Karpas-422 (cell line): ENCODE results near the gene HDAC11. TPM values are rescaled to one million over a fixed set of nuclear protein-coding genes. Genes with fewer than 3 reads are reported as not detected.
"Not testable (repeated sequence)": the region's sequence is repeated elsewhere in the genome, so short reads cannot be mapped to it uniquely, and the experiment has no call there.

Experiments
- DNase-seq: peaks from one replicate; pipeline ENCODE4 v3.0.0-alpha.2; 2015
- H2AFZ ChIP-seq: fragments of 200-600 bp; sonication (generic); 2 replicates; pipeline ENCODE4 v1.6.1; 2014; ENCODE audit warnings: antibody characterized with exemption, low read length, mixed read lengths
- H3K27ac ChIP-seq: fragments of 200-600 bp; sonication (generic); 2 replicates; pipeline ENCODE4 v1.5.1; 2014; ENCODE audit warnings: mild to moderate bottlenecking, low read length, moderate library complexity
- H3K27me3 ChIP-seq: fragments of 200-600 bp; sonication (generic); 2 replicates; pipeline ENCODE4 v1.6.1; 2014; ENCODE audit warnings: low read length, mixed read lengths
- H3K36me3 ChIP-seq: fragments of 200-600 bp; sonication (generic); 2 replicates; pipeline ENCODE4 v1.6.1; 2014; ENCODE audit warnings: low read length, mixed read lengths; ENCODE audit not compliant: insufficient read depth
- H3K4me1 ChIP-seq: fragments of 200-600 bp; sonication (generic); 2 replicates; pipeline ENCODE4 v1.6.1; 2014; ENCODE audit warnings: mild to moderate bottlenecking, low read length, mixed read lengths
- H3K4me2 ChIP-seq: fragments of 200-600 bp; sonication (generic); 2 replicates; pipeline ENCODE4 v1.6.1; 2014; ENCODE audit warnings: low read length, low read depth, mild to moderate bottlenecking; ENCODE audit not compliant: poor library complexity, severe bottlenecking
- H3K4me3 ChIP-seq: fragments of 200-600 bp; sonication (generic); 2 replicates; pipeline ENCODE4 v1.5.1; 2014; ENCODE audit warnings: mild to moderate bottlenecking, antibody characterized with exemption, low read length, mixed read lengths
- H3K79me2 ChIP-seq: fragments of 200-600 bp; sonication (generic); 2 replicates; pipeline ENCODE4 v1.6.1; 2014; ENCODE audit warnings: mild to moderate bottlenecking, low read length, mixed read lengths
- H3K9ac ChIP-seq: fragments of 200-600 bp; sonication (generic); 2 replicates; pipeline ENCODE4 v1.6.0; 2014; ENCODE audit warnings: low read length
- H3K9me2 ChIP-seq: fragments of 200-600 bp; sonication (generic), shearing (Covaris generic); replicated peaks from 2 replicates; pipeline ENCODE4 v1.6.0; 2014; ENCODE audit warnings: mild to moderate bottlenecking, low read length, moderate library complexity; ENCODE audit not compliant: insufficient read depth
- H3K9me3 ChIP-seq: fragments of 300-700, 200-600 bp; sonication (generic); 2 replicates; pipeline ENCODE4 v1.6.1; 2014; ENCODE audit warnings: low read length, mixed read lengths
- H4K20me1 ChIP-seq: fragments of 200-600 bp; sonication (generic); 2 replicates; pipeline ENCODE4 v1.6.1; 2014; ENCODE audit warnings: mild to moderate bottlenecking, antibody characterized with exemption, low read length, low read depth; ENCODE audit not compliant: insufficient read depth
- total RNA-seq: library from RNA; depleted of rRNA; stranded (reverse); fragments of >200 nt; shearing (Covaris generic); gene quantifications from 2 replicates; pipeline ENCODE4 v1.2.3, GENCODE V29; 2014; ENCODE audit warnings: low replicate concordance

The HDAC11 gene
- total RNA-seq, 1 experiment from 2014 or later = 1.6 TPM

DNA sequence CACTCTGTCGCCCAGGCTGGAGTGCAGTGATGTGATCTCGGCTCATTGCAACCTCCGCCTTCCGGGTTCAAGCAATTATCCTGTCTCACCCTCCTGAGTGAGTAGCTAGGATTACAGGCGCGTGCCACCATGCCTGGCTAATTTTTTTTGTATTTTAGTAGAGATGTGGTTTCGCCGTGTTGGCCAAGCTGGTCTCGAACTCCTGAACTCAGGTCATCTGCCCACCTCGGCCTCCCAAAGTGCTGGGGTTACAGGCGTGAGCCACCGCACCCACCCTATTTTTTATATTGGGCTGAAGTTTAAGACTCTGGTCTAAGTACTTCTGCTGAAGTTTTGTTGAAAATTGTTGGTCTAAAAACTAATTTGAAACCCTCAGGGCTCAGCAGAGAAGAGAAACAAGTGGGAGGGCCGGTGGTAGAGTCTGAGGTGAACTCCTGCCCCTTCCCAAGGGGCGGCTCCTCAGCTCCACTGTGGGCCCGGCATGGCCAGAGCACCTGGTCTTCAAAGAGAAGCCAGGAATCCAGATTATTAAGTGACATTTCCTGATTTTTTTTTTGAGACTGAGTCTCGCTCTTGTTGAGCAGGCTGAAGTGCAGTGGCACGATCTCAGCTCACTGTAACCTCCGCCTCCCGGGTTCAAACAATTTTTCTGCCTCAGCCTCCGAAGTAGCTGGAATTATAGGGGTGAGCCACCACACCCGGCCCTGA, 4.0 kb downstream of the HDAC11 start:
- H2AFZ ChIP-seq = no peak overlapping the region
- 0 out of 2 replicates have a peak, but pooled peaks cover 6% of the 10 kb centered on the region for H4K20me1 ChIP-seq
- H3K4me2 ChIP-seq = no peak overlapping the region
- no peaks in the 10 kb centered on the region for H3K9me2 ChIP-seq
- no peak overlapping the region for H3K9ac ChIP-seq
- no peak overlapping the region for H3K4me3 ChIP-seq
- no peaks in the 10 kb centered on the region for H3K9me3 ChIP-seq
- H3K4me1 ChIP-seq = peaks cover 16% of the 10 kb centered on the region
- no peak for DNase-seq
- H3K27ac ChIP-seq = no peak overlapping the region
- no peaks in the 10 kb centered on the region for H3K36me3 ChIP-seq
- no peaks in the 10 kb centered on the region for H3K27me3 ChIP-seq
- H3K79me2 ChIP-seq = no peaks in the 10 kb centered on the region

DNA sequence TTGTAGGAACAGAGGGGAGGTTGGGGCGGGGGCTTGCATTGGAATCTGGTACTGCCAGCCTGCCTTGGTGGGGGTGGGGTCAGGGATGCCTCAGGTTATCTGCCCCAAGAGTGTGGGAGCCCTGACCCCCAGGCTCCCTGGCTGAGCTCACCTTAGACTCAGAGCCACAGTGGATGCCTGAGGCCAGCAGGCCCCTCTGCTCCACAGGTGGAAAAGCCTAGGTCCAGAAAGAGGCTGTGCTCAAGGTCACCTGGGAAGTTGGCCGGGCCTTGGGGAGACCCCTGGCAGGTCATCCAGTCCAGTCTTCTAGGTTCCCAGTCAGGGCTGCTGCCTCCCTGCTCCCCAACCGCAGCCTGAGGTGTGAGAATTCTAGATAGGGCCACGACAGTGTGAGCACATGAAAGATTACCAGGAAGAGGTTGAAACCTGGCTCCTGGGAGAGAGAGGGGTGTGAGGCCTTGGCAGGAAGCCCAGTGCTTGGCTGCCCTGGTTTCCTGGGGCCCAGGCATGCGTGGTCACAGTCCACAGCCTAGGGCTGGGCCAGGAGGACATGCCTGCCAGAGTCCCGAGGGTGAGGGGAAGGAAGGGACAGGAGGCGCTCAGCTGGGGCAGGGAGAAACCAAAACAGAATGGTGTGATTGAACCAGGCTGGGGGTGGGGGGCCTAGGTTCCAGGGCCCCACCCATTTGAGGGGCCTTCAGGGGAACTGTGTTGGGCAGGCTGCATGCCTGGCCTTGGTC, 4.9 kb downstream of the HDAC11 start:
- Histone ChIP-seq H3K27ac (no peak overlapping the region), H2AFZ (no peak overlapping the region), H3K9ac (no peak overlapping the region), H3K79me2 (no peaks in the 10 kb centered on the region), H3K9me2 (no peaks in the 10 kb centered on the region), H4K20me1 (0 out of 2 replicates have a peak, but pooled peaks cover 6% of the 10 kb centered on the region), H3K4me2 (no peak overlapping the region), H3K36me3 (no peaks in the 10 kb centered on the region), H3K4me3 (no peak overlapping the region), H3K27me3 (no peaks in the 10 kb centered on the region), H3K9me3 (no peaks in the 10 kb centered on the region), H3K4me1 (peaks cover 9% of the 10 kb centered on the region)
- no peak for DNase-seq

DNA sequence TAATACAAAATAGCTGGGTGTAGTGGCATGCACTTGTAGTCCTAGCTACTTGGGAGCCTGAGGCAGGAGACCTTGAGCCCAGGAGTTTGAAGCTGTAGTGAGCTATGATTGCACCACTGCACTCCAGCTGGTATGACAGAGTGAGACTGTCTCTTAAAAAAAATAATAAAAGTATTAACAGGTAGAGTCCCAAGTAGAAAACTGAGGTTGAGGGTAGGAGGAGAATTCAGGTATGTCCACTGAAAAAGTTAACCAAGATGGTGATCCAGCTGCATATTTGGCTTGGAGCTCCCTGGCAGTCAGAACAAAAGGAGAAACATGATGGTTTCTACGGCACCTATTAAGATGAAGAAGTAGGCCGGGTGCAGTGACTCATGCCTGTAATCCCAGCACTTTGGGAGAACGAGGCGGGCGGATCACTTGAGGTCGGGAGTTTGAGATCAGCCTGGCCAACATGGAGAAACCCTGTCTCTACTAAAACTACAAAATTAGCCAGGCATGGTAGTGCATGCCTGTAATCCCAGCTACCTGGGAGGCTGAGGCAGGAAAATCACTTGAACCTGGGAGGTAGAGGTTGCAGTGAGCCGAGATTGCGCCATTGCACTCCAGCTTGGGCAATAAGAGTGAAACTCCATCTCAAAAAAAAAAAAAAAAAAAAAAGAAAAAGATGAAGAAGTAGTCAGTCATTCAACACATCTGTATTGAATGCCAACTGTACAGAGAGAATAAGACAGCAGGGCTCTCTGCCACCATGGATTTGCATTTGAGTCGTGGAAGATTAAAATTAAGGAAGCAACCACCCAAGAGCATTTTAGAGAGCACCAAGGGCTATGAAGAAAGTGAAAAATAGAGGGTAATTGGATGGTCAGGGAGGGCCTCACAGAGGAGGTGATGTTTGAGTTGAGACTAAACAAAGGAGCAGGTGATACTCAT, 5.8 kb downstream of the HDAC11 start:
- H3K4me1 ChIP-seq, H4K20me1 ChIP-seq, H3K4me2 ChIP-seq, H3K36me3 ChIP-seq, H3K9me2 ChIP-seq, H3K27ac ChIP-seq, H3K9me3 ChIP-seq, H3K9ac ChIP-seq, H3K79me2 ChIP-seq, H3K4me3 ChIP-seq, H3K27me3 ChIP-seq, H2AFZ ChIP-seq: not testable (repeated sequence)
- peak; percentile 58 for DNase-seq

- Histone ChIP-seq H3K79me2 (no peaks in the 10 kb centered on the region), H3K9me2 (no peaks in the 10 kb centered on the region), H3K27ac (no peak overlapping the region), H3K27me3 (no peaks in the 10 kb centered on the region), H3K4me2 (no peak overlapping the region), H3K4me1 (peaks cover 3% of the 10 kb centered on the region; the same call in 1 of the 2 replicates), H3K9me3 (no peaks in the 10 kb centered on the region), H2AFZ (no peak overlapping the region), H3K36me3 (no peaks in the 10 kb centered on the region), H3K9ac (no peak overlapping the region), H4K20me1 (no peaks in the 10 kb centered on the region), H3K4me3 (no peak overlapping the region)
- no peak for DNase-seq
These were observed 7.3 kb downstream of the HDAC11 start for GRCh38 chr3:13487403-13487802.

DNA sequence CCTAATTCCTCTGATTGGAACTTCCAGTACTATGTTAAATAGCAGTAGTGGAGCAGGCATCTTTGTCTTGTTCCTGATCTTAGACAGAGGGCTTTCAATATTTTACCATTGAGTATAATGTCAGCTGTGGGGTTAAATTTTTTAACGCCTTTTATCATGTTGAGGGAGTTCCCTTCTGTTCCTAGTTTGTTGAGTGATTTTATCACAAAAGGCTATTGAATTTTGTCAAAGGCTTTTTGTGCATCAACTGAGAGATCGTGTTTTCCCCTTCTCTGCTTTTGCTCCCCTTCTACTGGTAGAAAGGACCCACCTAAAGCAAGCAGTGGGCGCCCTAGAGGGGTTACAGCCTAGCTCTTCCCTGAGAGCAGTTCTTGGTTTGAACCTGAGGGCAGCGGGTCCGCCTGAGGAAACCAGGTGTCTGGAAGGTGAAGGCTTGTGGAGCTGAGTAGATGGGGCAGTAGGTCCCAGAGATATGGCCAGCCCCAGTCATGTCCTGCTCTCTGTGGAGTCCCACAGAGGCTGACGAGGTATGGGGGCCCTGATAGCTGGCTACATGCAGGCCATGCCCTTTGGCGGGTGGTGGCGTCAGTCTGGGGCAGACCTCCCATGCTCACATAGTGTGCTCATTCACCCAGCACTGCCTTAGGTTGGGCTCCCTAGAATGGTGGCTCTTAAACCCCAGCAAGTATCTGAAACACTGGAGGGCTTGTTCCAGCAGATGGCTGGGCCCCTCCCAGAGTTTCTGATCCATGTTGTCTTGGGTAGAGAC, 11.3 kb downstream of the HDAC11 start:
- H3K4me3 ChIP-seq = no peak overlapping the region
- DNase-seq = no peak
- no peak overlapping the region for H3K9ac ChIP-seq
- no peak overlapping the region for H3K4me2 ChIP-seq
- no peaks in the 10 kb centered on the region for H3K36me3 ChIP-seq
- no peaks in the 10 kb centered on the region for H3K9me2 ChIP-seq
- no peaks in the 10 kb centered on the region for H3K79me2 ChIP-seq
- no peak overlapping the region for H3K27ac ChIP-seq
- H3K9me3 ChIP-seq = no peaks in the 10 kb centered on the region
- no peaks in the 10 kb centered on the region for H3K4me1 ChIP-seq
- H4K20me1 ChIP-seq = no peaks in the 10 kb centered on the region
- H3K27me3 ChIP-seq = no peaks in the 10 kb centered on the region
- no peak overlapping the region for H2AFZ ChIP-seq

GRCh38 chr3:13492048-13492447, 11.9 kb downstream of the HDAC11 start:
- H3K27ac ChIP-seq = no peak overlapping the region
- no peaks in the 10 kb centered on the region for H3K9me3 ChIP-seq
- H3K4me1 ChIP-seq = no peaks in the 10 kb centered on the region
- H3K9me2 ChIP-seq = no peaks in the 10 kb centered on the region
- H3K36me3 ChIP-seq = no peaks in the 10 kb centered on the region
- no peaks in the 10 kb centered on the region for H4K20me1 ChIP-seq
- H3K79me2 ChIP-seq = no peaks in the 10 kb centered on the region
- H3K9ac ChIP-seq = no peak overlapping the region
- H3K4me2 ChIP-seq = no peak overlapping the region
- H3K4me3 ChIP-seq = no peak overlapping the region
- H3K27me3 ChIP-seq = no peaks in the 10 kb centered on the region
- H2AFZ ChIP-seq = no peak overlapping the region
- DNase-seq = no peak

GRCh38 chr3:13492976-13493866, 13.1 kb downstream of the HDAC11 start:
- no peak overlapping the region for H3K27ac ChIP-seq

More at GRCh38 chr3:13492976-13493866, 13.1 kb downstream of the HDAC11 start:
- Histone ChIP-seq H3K4me2 (no peak overlapping the region), H3K79me2 (no peaks in the 10 kb centered on the region), H3K4me3 (no peak overlapping the region), H4K20me1 (no peaks in the 10 kb centered on the region), H2AFZ (no peak overlapping the region), H3K9me3 (no peaks in the 10 kb centered on the region), H3K36me3 (no peaks in the 10 kb centered on the region), H3K9ac (no peak overlapping the region), H3K27me3 (no peaks in the 10 kb centered on the region), H3K4me1 (no peaks in the 10 kb centered on the region), H3K9me2 (no peaks in the 10 kb centered on the region)
- DNase-seq = no peak
